Ammon's horn (tissue), 1 donor: ENCODE results near the gene SLC18A2.

Experiments used
- DNase-seq: peaks from one replicate; pipeline ENCODE4 v3.0.0-alpha.2; 2016; ENCODE audit warnings: low spot score

The SLC18A2 gene

GRCh38 chr10:117313641-117314040 is 72.7 kb downstream of the SLC18A2 start:
- no peak for DNase-seq

GRCh38 chr10:117316701-117317100 is 75.8 kb downstream of the SLC18A2 start:
- DNase-seq = no peak

GRCh38 chr10:117318909-117319308 is 78.0 kb downstream of the SLC18A2 start:
- DNase-seq = no peak

- peak; percentile 14 for DNase-seq
Measured at GRCh38 chr10:117320050-117320665, 79.2 kb downstream of the SLC18A2 start.

- no peak for DNase-seq
Measured at GRCh38 chr10:117322260-117322659, 81.3 kb downstream of the SLC18A2 start.

- no peak for DNase-seq
Measured at GRCh38 chr10:117324367-117324766, 83.5 kb downstream of the SLC18A2 start.

- DNase-seq = no peak
Measured at GRCh38 chr10:117327262-117327661, 86.3 kb downstream of the SLC18A2 start.
